Omental fat pad (tissue), 4 donors: Measurements from ENCODE around the gene LDHB. TPM values are rescaled to one million over a fixed set of nuclear protein-coding genes. Genes with fewer than 3 reads are reported as not detected.
"Not testable (repeated sequence)": the region's sequence is repeated elsewhere in the genome, so short reads cannot be mapped to it uniquely, and the experiment has no call there.

Source experiments
- ATAC-seq: fragments of 150-250 bp; one replicate; pipeline ENCODE4 v1.9.1; 2016; ENCODE audit warnings: mild to moderate bottlenecking, moderate library complexity; ENCODE audit not compliant: low FRiP score
- DNase-seq: peaks from one replicate; pipeline ENCODE4 v3.0.0-alpha.2; 2019; ENCODE audit warnings: low spot score
- CTCF ChIP-seq, 3 donors: fragments of 450-650 bp; IDR thresholded peaks; one replicate each; pipeline ENCODE4 v1.5.1; 2016 to 2017; ENCODE audit warnings: antibody characterized with exemption in 3 of 3, mild to moderate bottlenecking in 3 of 3, moderate library complexity in 2 of 3
- total RNA-seq, 4 donors: library from RNA; depleted of rRNA; stranded (reverse); fragments of >200 nt; gene quantifications; one replicate each; pipeline ENCODE4 v1.1.0, GENCODE V29; 2016

The LDHB gene
- total RNA-seq, 4 donors from 2014 or later = 259 to 578 (median 539) TPM

GRCh38 chr12:21649034-21649433 lies 8.6 kb downstream of the LDHB start:
- TF ChIP-seq CTCF (IDR thresholded peaks at IDR 0.05) = no peak
- DNase-seq = no peak
- no peak for ATAC-seq

GRCh38 chr12:21648378-21648777 lies 9.3 kb downstream of the LDHB start:
- TF ChIP-seq CTCF (IDR thresholded peaks at IDR 0.05) = no peak
- DNase-seq (no peak), ATAC-seq (no peak)

- DNase-seq = no peak
- no peak for ATAC-seq
- TF ChIP-seq CTCF (IDR thresholded peaks at IDR 0.05) = no peak
These were observed 10.5 kb downstream of the LDHB start for GRCh38 chr12:21647179-21647578.

- not testable (repeated sequence) for ATAC-seq, DNase-seq
These were observed 12.6 kb downstream of the LDHB start for GRCh38 chr12:21645041-21645500.

- ATAC-seq = no peak
- no peak for DNase-seq
- no peak for TF ChIP-seq CTCF (IDR thresholded peaks at IDR 0.05)
These were observed 13.1 kb downstream of the LDHB start for GRCh38 chr12:21644516-21644915.

GRCh38 chr12:21643758-21644157 lies 13.9 kb downstream of the LDHB start:
- DNase-seq (no peak), ATAC-seq (no peak)
- no peak for TF ChIP-seq CTCF (IDR thresholded peaks at IDR 0.05)

- no peak for ATAC-seq
- DNase-seq = no peak
- no peak for TF ChIP-seq CTCF (IDR thresholded peaks at IDR 0.05)
These were observed 14.8 kb downstream of the LDHB start for GRCh38 chr12:21642707-21643389.
